Right lobe of liver (tissue), 4 donors: ENCODE data around the gene PARVB.

ENCODE experiments used
- POLR2A ChIP-seq: fragments of 450-650 bp; IDR thresholded peaks from one replicate; pipeline ENCODE4 v1.6.1; 2017; ENCODE audit warnings: antibody characterized with exemption, mild to moderate bottlenecking
- TF ChIP-seq, protein P1 (sequence below), 4 donors: fragments of 200-600 bp in 3 of 4; fragments of 450-650 bp in 1 of 4; IDR thresholded peaks; one replicate each; pipeline versions ENCODE4 v1.5.1 to v1.8.0; 2016 to 2022; ENCODE audit warnings: antibody characterized with exemption in 4 of 4, mild to moderate bottlenecking in 2 of 4
- donor health status: DM: no; HTN: no; CAD: no.
- donor health status: DM: no; HTN: no; CAD: no.
- donor health status: DM: no; HTN: yes; CAD: no.

DNA sequence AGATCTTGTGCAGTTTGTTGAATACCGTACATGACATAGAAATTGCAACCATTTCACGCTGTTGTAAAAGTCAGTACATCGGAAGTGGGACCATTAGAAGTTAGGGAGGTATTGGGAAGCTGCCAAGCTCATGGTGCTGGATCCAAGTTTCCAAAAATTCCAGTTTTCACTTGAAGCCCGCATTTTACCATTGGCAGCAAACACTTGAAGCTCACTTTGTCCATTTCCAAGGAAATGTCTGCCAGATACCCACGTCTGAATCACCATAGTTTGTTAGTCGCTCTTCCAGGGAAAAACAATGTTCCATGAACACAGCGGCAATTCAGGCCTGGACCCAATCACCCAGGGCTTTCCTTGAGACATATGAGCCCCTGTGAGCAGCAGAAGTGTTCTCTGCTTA lies 22.6 kb upstream of the PARVB start:
- TF ChIP-seq, protein P1, sequence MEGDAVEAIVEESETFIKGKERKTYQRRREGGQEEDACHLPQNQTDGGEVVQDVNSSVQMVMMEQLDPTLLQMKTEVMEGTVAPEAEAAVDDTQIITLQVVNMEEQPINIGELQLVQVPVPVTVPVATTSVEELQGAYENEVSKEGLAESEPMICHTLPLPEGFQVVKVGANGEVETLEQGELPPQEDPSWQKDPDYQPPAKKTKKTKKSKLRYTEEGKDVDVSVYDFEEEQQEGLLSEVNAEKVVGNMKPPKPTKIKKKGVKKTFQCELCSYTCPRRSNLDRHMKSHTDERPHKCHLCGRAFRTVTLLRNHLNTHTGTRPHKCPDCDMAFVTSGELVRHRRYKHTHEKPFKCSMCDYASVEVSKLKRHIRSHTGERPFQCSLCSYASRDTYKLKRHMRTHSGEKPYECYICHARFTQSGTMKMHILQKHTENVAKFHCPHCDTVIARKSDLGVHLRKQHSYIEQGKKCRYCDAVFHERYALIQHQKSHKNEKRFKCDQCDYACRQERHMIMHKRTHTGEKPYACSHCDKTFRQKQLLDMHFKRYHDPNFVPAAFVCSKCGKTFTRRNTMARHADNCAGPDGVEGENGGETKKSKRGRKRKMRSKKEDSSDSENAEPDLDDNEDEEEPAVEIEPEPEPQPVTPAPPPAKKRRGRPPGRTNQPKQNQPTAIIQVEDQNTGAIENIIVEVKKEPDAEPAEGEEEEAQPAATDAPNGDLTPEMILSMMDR (IDR thresholded peaks at IDR 0.05): no peak
- no peak for TF ChIP-seq POLR2A
